Mammary epithelial cell (primary cell): Measurements from ENCODE around the gene PFDN1.

Source experiments
- EZH2 ChIP-seq: IDR thresholded peaks from 2 replicates; pipeline ENCODE4 v1.6.1; 2012; ENCODE audit warnings: low read length, inconsistent platforms, borderline replicate concordance
- TF ChIP-seq, protein P1 (sequence below), 2 donors: IDR thresholded peaks in 1 of 2; conservative IDR thresholded peaks in 1 of 2; 2 replicates each; pipeline ENCODE4 v1.5.1; 2011 to 2012; ENCODE audit warnings: inconsistent platforms in 2 of 2, low read length in 2 of 2, mild to moderate bottlenecking in 2 of 2, control low read depth in 1 of 2, low read depth in 1 of 2; ENCODE audit not compliant: insufficient read depth in 1 of 2; ENCODE audit errors: extremely low read depth in 1 of 2

DNA sequence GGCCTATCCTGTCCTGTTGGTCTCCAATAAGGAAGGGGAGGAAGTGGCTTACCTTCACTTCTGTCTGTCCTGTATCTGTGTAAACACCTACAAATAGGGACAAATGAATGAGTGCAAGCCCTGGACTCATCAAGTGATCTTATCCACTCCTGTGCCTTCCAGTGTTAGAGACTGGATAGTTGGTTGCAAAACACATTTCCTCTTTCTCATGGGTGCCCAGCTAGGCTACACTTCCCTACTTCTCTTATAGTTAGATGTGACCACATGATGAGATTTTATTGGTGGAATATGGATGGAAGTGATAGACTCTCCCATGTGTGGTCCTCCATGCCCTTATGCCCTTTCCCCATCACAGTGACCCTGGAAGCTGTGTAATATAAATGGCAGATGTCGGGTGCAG, 16.9 kb upstream of the PFDN1 start:
- TF ChIP-seq, protein P1, sequence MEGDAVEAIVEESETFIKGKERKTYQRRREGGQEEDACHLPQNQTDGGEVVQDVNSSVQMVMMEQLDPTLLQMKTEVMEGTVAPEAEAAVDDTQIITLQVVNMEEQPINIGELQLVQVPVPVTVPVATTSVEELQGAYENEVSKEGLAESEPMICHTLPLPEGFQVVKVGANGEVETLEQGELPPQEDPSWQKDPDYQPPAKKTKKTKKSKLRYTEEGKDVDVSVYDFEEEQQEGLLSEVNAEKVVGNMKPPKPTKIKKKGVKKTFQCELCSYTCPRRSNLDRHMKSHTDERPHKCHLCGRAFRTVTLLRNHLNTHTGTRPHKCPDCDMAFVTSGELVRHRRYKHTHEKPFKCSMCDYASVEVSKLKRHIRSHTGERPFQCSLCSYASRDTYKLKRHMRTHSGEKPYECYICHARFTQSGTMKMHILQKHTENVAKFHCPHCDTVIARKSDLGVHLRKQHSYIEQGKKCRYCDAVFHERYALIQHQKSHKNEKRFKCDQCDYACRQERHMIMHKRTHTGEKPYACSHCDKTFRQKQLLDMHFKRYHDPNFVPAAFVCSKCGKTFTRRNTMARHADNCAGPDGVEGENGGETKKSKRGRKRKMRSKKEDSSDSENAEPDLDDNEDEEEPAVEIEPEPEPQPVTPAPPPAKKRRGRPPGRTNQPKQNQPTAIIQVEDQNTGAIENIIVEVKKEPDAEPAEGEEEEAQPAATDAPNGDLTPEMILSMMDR (conservative IDR thresholded peaks at IDR 0.05 in 1 of 2, IDR thresholded peaks at IDR 0.05 in 1 of 2; ENCODE audit: extremely low read depth in 1 of 2, insufficient read depth in 1 of 2, low read depth in 1 of 2, low read length in 2 of 2): no peak
- TF ChIP-seq EZH2: no peak
